ENCODE measurements around the gene SAMD13. TPM values are rescaled to one million over a fixed set of nuclear protein-coding genes. Genes with fewer than 3 reads are reported as not detected.

The SAMD13 gene
- total and polyA plus RNA-seq, 2 donors (not counting 1 experiment from before 2014, with no cell fraction given): 0.42 TPM; not detected in 1

GRCh38 chr1:84272401-84272800 is 29.1 kb upstream of the SAMD13 start:
- Histone ChIP-seq H3K4me1 (ENCODE audit: control insufficient read depth in 2 of 2, insufficient read depth in 2 of 2, low read length in 2 of 2) (peaks cover 20 to 21% of the 10 kb centered on the region in 2 donors), H3K36me3 (replicated peaks in 1 of 2; ENCODE audit: control extremely low read depth in 1 of 2, control insufficient read depth in 1 of 2, extremely low read depth in 1 of 2, insufficient read depth in 2 of 2, low read length in 1 of 2) (no peaks in the 10 kb centered on the region), H4K20me1 (ENCODE audit: control insufficient read depth, insufficient read depth, low read length, poor library complexity, severe bottlenecking) (no peaks in the 10 kb centered on the region), H3K27me3 (replicated peaks in 1 of 4; ENCODE audit: control extremely low read depth in 1 of 4, control insufficient read depth in 3 of 4, insufficient read depth in 4 of 4, low read length in 3 of 4) (no peaks in the 10 kb centered on the region), H3K9ac (ENCODE audit: low read length) (peak overlapping the region; percentile 57), H3K4me2 (replicated peaks; ENCODE audit: low read depth, low read length, poor library complexity, severe bottlenecking) (peak overlapping the region; percentile 61), H3K4me3 (ENCODE audit: control extremely low read depth in 1 of 5, extremely low read depth in 1 of 5, insufficient read depth in 1 of 5, low read depth in 2 of 5, low read length in 4 of 5) (peak overlapping the region in 1 of 5 experiments; percentile 37), H3K79me2 (ENCODE audit: control insufficient read depth, insufficient read depth, low read length) (no peaks in the 10 kb centered on the region), H2AFZ (ENCODE audit: insufficient read depth, low read depth, low read length, poor library complexity, severe bottlenecking) (peak overlapping the region; percentile 18), H3K27ac (ENCODE audit: low read length in 2 of 2) (peak overlapping the region; percentile 13 to 67), H3K9me3 (ENCODE audit: control extremely low read depth in 1 of 3, control insufficient read depth in 2 of 3, insufficient read depth in 1 of 3, low read length in 2 of 3) (peaks cover 0 to 1% (median 0%) of the 10 kb centered on the region in 3 donors)
- WGBS (ENCODE audit: insufficient coverage): no CpG with 5 or more reads among the region's 1 CpG
- Mint-ChIP-seq H3K4me1 (peaks cover 34% of the 10 kb centered on the region), H3K27ac (peak overlapping the region; percentile 83), H3K27me3 (no peaks in the 10 kb centered on the region), H3K9me3 (ENCODE audit: insufficient read depth) (no peaks in the 10 kb centered on the region), H3K4me3 (peak overlapping the region; percentile 30)
- no peak for ATAC-seq (ENCODE audit: low read depth)
- ChIA-PET CTCF (no interaction called here), POLR2A (no interaction called here)
- intact Hi-C loops (cut with micrococcal nuclease): no loop called here
- DNase-seq: no peak
- TF ChIP-seq CTCF (IDR thresholded peaks at IDR 0.05): no peak
- no peak for TF ChIP-seq EZH2 (IDR thresholded peaks at IDR 0.05; ENCODE audit: borderline replicate concordance, insufficient read depth, low read depth, low read length, poor library complexity, severe bottlenecking)

- POLR2A ChIA-PET: no interaction called here
- H3K4me3 Mint-ChIP-seq: no peak overlapping the region
- WGBS (ENCODE audit: insufficient coverage): no CpG with 5 or more reads among the region's 1 CpG
- no peak overlapping the region for H2AFZ ChIP-seq (ENCODE audit: insufficient read depth, low read depth, low read length, poor library complexity, severe bottlenecking)
- H3K9me3 ChIP-seq (ENCODE audit: control extremely low read depth in 1 of 3, control insufficient read depth in 2 of 3, insufficient read depth in 1 of 3, low read length in 2 of 3): peaks cover 0 to 1% (median 0%) of the 10 kb centered on the region in 3 donors
- intact Hi-C loops (cut with micrococcal nuclease): no loop called here
- TF ChIP-seq CTCF (IDR thresholded peaks at IDR 0.05) (no peak), EZH2 (IDR thresholded peaks at IDR 0.05; ENCODE audit: borderline replicate concordance, insufficient read depth, low read depth, low read length, poor library complexity, severe bottlenecking) (no peak)
- H3K9me3 Mint-ChIP-seq (ENCODE audit: insufficient read depth): no peaks in the 10 kb centered on the region
- H3K27ac ChIP-seq (ENCODE audit: low read length in 2 of 2): no peak overlapping the region
- peaks cover 2 to 5% of the 10 kb centered on the region in 2 donors for H3K4me1 ChIP-seq (ENCODE audit: control insufficient read depth in 2 of 2, insufficient read depth in 2 of 2, low read length in 2 of 2)
- H4K20me1 ChIP-seq (ENCODE audit: control insufficient read depth, insufficient read depth, low read length, poor library complexity, severe bottlenecking): no peaks in the 10 kb centered on the region
- no peaks in the 10 kb centered on the region for H3K27me3 ChIP-seq (replicated peaks in 1 of 4; ENCODE audit: control extremely low read depth in 1 of 4, control insufficient read depth in 3 of 4, insufficient read depth in 4 of 4, low read length in 3 of 4)
- no peak overlapping the region for H3K4me2 ChIP-seq (replicated peaks; ENCODE audit: low read depth, low read length, poor library complexity, severe bottlenecking)
- CTCF ChIA-PET: no interaction called here
- H3K4me3 ChIP-seq (ENCODE audit: control extremely low read depth in 1 of 5, extremely low read depth in 1 of 5, insufficient read depth in 1 of 5, low read depth in 2 of 5, low read length in 4 of 5): no peak overlapping the region
- DNase-seq (no peak), ATAC-seq (ENCODE audit: low read depth) (no peak)
- H3K36me3 ChIP-seq (replicated peaks in 1 of 2; ENCODE audit: control extremely low read depth in 1 of 2, control insufficient read depth in 1 of 2, extremely low read depth in 1 of 2, insufficient read depth in 2 of 2, low read length in 1 of 2): no peaks in the 10 kb centered on the region
- H3K27me3 Mint-ChIP-seq: no peaks in the 10 kb centered on the region
- no peak overlapping the region for H3K27ac Mint-ChIP-seq
- no peak overlapping the region for H3K9ac ChIP-seq (ENCODE audit: low read length)
- H3K79me2 ChIP-seq (ENCODE audit: control insufficient read depth, insufficient read depth, low read length): no peaks in the 10 kb centered on the region
- peaks cover 11% of the 10 kb centered on the region for H3K4me1 Mint-ChIP-seq
These were observed 24.0 kb upstream of the SAMD13 start for GRCh38 chr1:84277343-84278059.

Measured in B cell (primary cell).